Endothelial cell of umbilical vein (primary cell): ENCODE measurements around the gene PPARD. TPM values are rescaled to one million over a fixed set of nuclear protein-coding genes. Genes with fewer than 3 reads are reported as not detected.
A peak's percentile ranks its signal among the peaks of the same experiment; 100 is the strongest.

Source experiments
- BruUV-seq: library from RNA; stranded (reverse); fragments of 400-500 nt; replicated peaks from 2 replicates; lab custom pipeline; 2021; lab: Mats Ljungman, UMichigan
- CTCF ChIA-PET: fragments of 300-600, 350-600 bp; sonication (Branson Sonifier 250); formaldehyde crosslinking; loops from one replicate; lab custom pipeline; 2021; ENCODE audit warnings: antibody characterized with exemption, inconsistent platforms; lab: Charles Lee
- POLR2A ChIA-PET: fragments of 300-600, 350-600 bp; sonication (Branson Sonifier 250); formaldehyde crosslinking; loops from one replicate; lab custom pipeline; 2021; ENCODE audit warnings: antibody characterized with exemption, inconsistent platforms; lab: Charles Lee
- DNase-seq: peaks from one replicate; pipeline ENCODE4 v3.0.0-alpha.2; 2011; ENCODE audit warnings: low read depth, low spot score
- FAIRE-seq: peaks from 2 replicates; lab custom pipeline; 2011; peaks lifted over from hg19 to GRCh38; lab: Jason Lieb, UNC
- H2AFZ ChIP-seq: 2 replicates; pipeline ENCODE4 v1.6.0; 2012; ENCODE audit warnings: low read depth, low read length, control low read depth, inconsistent platforms
- H3K27ac ChIP-seq: 2 replicates; pipeline ENCODE4 v1.5.1; 2011; ENCODE audit warnings: low read depth, mild to moderate bottlenecking, control low read depth, low read length, moderate library complexity; ENCODE audit not compliant: insufficient read depth
- H3K27me3 ChIP-seq, 2 experiments: 2 replicates each; pipeline versions ENCODE4 v1.6.0 to v1.6.1; 2011; ENCODE audit warnings: low read length in 2 of 2, mixed read lengths in 1 of 2; ENCODE audit not compliant: control insufficient read depth in 2 of 2, insufficient read depth in 2 of 2
- H3K36me3 ChIP-seq, 2 experiments: 2 replicates in 1 of 2; 3 replicates in 1 of 2; pipeline ENCODE4 v1.5.1; 2011; ENCODE audit warnings: low read length in 2 of 2, mild to moderate bottlenecking in 1 of 2, moderate library complexity in 1 of 2; ENCODE audit not compliant: control insufficient read depth in 2 of 2, insufficient read depth in 2 of 2; ENCODE audit errors: extremely low read depth in 1 of 2
- H3K4me1 ChIP-seq: 3 replicates; pipeline ENCODE4 v1.5.1; 2011; ENCODE audit warnings: mild to moderate bottlenecking, low read length; ENCODE audit not compliant: control insufficient read depth, insufficient read depth; ENCODE audit errors: extremely low read depth
- H3K4me2 ChIP-seq: 2 replicates; pipeline ENCODE4 v1.6.1; 2011; ENCODE audit warnings: low read length, control low read depth, mixed read lengths; ENCODE audit not compliant: insufficient read depth
- H3K4me3 ChIP-seq, 3 experiments: fragments of 200-600 bp in 1 of 3; sonication (generic), shearing (Covaris generic) in 1 of 3; replicated peaks in 1 of 3; 2 replicates each; pipeline ENCODE4 v1.5.1; 2011 to 2016; ENCODE audit warnings: control low read depth in 3 of 3, low read length in 3 of 3, mild to moderate bottlenecking in 2 of 3, inconsistent platforms in 1 of 3, low read depth in 1 of 3, moderate library complexity in 1 of 3; ENCODE audit not compliant: insufficient read depth in 1 of 3
- H3K79me2 ChIP-seq: 2 replicates; pipeline ENCODE4 v1.6.0; 2012; ENCODE audit warnings: low read length, inconsistent platforms; ENCODE audit not compliant: control insufficient read depth, insufficient read depth
- H3K9ac ChIP-seq: replicated peaks from 2 replicates; pipeline ENCODE3; 2011; ENCODE audit warnings: low read length, control low read depth; ENCODE audit not compliant: insufficient read depth; ENCODE audit errors: extremely low read depth
- H3K9me1 ChIP-seq: replicated peaks from 3 replicates; pipeline ENCODE4 v1.6.0; 2011; ENCODE audit warnings: mild to moderate bottlenecking, low read length; ENCODE audit not compliant: control insufficient read depth, insufficient read depth; ENCODE audit errors: extremely low read depth
- H3K9me3 ChIP-seq: replicated peaks from 2 replicates; pipeline ENCODE4 v1.5.1; 2012; ENCODE audit warnings: low read length, inconsistent platforms; ENCODE audit not compliant: control insufficient read depth, insufficient read depth
- H4K20me1 ChIP-seq: replicated peaks from 2 replicates; pipeline ENCODE3; 2011; ENCODE audit warnings: mild to moderate bottlenecking, low read length; ENCODE audit not compliant: control insufficient read depth, insufficient read depth; ENCODE audit errors: extremely low read depth
- EZH2 ChIP-seq: IDR thresholded peaks from 2 replicates; pipeline ENCODE4 v1.6.1; 2012; ENCODE audit warnings: borderline replicate concordance, low read depth, mild to moderate bottlenecking, moderate library complexity, low read length, inconsistent platforms; ENCODE audit not compliant: severe bottlenecking
- GATA2 ChIP-seq: IDR thresholded peaks from 2 replicates; pipeline ENCODE4 v1.7.0; 2011; ENCODE audit warnings: low read depth, mild to moderate bottlenecking, moderate library complexity, mixed read lengths, low read length; ENCODE audit not compliant: insufficient read length, insufficient read depth
- JUN ChIP-seq: IDR thresholded peaks from 2 replicates; pipeline ENCODE4 v1.6.1; 2011; ENCODE audit warnings: borderline replicate concordance, low read depth; ENCODE audit not compliant: insufficient read length, insufficient read depth
- POLR2A ChIP-seq: IDR thresholded peaks from 2 replicates; pipeline ENCODE4 v1.6.1; 2012; ENCODE audit warnings: low read depth, mild to moderate bottlenecking, control low read depth, low read length
- POLR2AphosphoS5 ChIP-seq: IDR thresholded peaks from 2 replicates; pipeline ENCODE4 v1.6.1; 2012; ENCODE audit warnings: low read depth, mild to moderate bottlenecking, control low read depth, low read length, moderate library complexity; ENCODE audit not compliant: insufficient read depth
- dilution Hi-C: fragments of 300-500 bp; cut with MboI; formaldehyde crosslinking; loops from one replicate; pipeline ENCODE4 v1.15.0; 2019; ENCODE audit warnings: low sequenced_read_pairs; ENCODE audit not compliant: extremely low pct_ligation_motif_present
- intact Hi-C: fragments of 100-400 bp; cut with micrococcal nuclease; formaldehyde crosslinking; loops from one replicate; pipeline ENCODE4 v1.10.0; 2022
- polyA plus RNA-seq, 4 experiments: library from polyadenylated mRNA; depleted of rRNA in 3 of 4; stranded (reverse) in 3 of 4; unstranded in 1 of 4; fragments of >200 nt; gene quantifications; 2 replicates each; pipeline versions ENCODE4 v1.2.1 to v1.2.3, GENCODE V29; 2011 to 2012; ENCODE audit warnings: missing spikeins in 1 of 4
- total RNA-seq: library from RNA; stranded (reverse); gene quantifications from 2 replicates; pipeline ENCODE4 v1.2.3, GENCODE V29; 2021
- TF ChIP-seq, protein P1 (sequence below), 2 donors: IDR thresholded peaks; 1 replicate in 1 of 2; 2 replicates in 1 of 2; pipeline ENCODE4 v1.5.1; 2011; ENCODE audit warnings: low read length in 2 of 2, mild to moderate bottlenecking in 2 of 2, moderate library complexity in 2 of 2, control low read depth in 1 of 2, inconsistent platforms in 1 of 2, low read depth in 1 of 2; ENCODE audit not compliant: insufficient read depth in 1 of 2; ENCODE audit errors: extremely low read depth in 1 of 2

The PPARD gene
- total and polyA plus RNA-seq, 2 donors (not counting 3 experiments of a cell fraction or from before 2014, with no cell fraction given) = 23.4 to 29.2 TPM

DNA sequence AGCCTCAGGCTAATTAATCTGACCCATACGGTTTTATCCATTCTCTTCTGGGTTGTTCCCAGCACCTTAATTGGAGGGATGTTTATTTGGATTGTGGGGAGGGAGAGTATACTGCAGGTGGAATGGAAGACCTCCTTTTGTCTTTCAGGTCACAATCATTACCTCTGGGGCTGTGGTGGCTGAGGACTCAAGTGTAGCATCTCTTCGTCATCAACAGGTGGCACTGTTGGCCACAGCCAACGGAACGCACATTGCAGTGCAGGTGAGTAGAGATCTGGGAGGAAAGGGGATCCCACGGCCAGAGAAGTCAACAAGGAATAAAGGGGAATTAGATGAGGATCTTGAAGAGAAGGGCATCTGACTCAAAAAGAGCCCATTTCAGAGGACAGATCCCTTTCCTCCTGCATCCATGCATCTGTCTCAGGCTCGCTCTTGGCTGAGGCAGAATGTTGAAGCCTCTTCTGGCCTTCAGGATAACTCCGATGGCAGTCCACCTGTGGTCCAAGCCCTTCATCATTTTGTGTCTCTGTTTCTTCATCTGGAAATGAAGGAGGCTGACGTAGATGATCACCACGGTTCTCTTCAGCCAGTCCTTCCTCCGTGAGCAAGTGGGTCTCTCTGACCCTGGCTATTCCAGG lies 47.9 kb upstream of the PPARD start:
- Histone ChIP-seq H3K79me2 (no peaks in the 10 kb centered on the region), H3K4me1 (peaks cover 10% of the 10 kb centered on the region), H2AFZ (no peak overlapping the region), H3K9me3 (no peaks in the 10 kb centered on the region), H3K4me3 (no peak overlapping the region), H3K27ac (no peak overlapping the region), H3K9ac (no peak overlapping the region), H3K4me2 (no peak overlapping the region), H3K36me3 (peaks cover 6 to 38% of the 10 kb centered on the region in 2 experiments), H3K9me1 (no peaks in the 10 kb centered on the region), H4K20me1 (no peaks in the 10 kb centered on the region), H3K27me3 (no peaks in the 10 kb centered on the region)
- DNase-seq = peak; percentile 33
- intact Hi-C loops = loop anchor here (10.0 kb wide), 1 partner anchor 440 kb away; the partner anchor contains the start of gene ARMC12
- ChIA-PET POLR2A (no interaction called here), CTCF (interaction anchor here (0.8 to 2.4 kb wide), 14 partner anchors 8 to 157 kb away, joined by 3 to 22 read pairs (median 4); partner anchors contain the start of gene FANCE)
- no TSS peak for BruUV-seq
- TF ChIP-seq, protein P1, sequence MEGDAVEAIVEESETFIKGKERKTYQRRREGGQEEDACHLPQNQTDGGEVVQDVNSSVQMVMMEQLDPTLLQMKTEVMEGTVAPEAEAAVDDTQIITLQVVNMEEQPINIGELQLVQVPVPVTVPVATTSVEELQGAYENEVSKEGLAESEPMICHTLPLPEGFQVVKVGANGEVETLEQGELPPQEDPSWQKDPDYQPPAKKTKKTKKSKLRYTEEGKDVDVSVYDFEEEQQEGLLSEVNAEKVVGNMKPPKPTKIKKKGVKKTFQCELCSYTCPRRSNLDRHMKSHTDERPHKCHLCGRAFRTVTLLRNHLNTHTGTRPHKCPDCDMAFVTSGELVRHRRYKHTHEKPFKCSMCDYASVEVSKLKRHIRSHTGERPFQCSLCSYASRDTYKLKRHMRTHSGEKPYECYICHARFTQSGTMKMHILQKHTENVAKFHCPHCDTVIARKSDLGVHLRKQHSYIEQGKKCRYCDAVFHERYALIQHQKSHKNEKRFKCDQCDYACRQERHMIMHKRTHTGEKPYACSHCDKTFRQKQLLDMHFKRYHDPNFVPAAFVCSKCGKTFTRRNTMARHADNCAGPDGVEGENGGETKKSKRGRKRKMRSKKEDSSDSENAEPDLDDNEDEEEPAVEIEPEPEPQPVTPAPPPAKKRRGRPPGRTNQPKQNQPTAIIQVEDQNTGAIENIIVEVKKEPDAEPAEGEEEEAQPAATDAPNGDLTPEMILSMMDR (IDR thresholded peaks at IDR 0.05; ENCODE audit: extremely low read depth in 1 of 2, insufficient read depth in 1 of 2, low read depth in 1 of 2, low read length in 2 of 2) = peak; percentile 69 to 73
- no peak for TF ChIP-seq JUN
- dilution Hi-C loops = no loop called here
- FAIRE-seq = peak; percentile 73

DNA sequence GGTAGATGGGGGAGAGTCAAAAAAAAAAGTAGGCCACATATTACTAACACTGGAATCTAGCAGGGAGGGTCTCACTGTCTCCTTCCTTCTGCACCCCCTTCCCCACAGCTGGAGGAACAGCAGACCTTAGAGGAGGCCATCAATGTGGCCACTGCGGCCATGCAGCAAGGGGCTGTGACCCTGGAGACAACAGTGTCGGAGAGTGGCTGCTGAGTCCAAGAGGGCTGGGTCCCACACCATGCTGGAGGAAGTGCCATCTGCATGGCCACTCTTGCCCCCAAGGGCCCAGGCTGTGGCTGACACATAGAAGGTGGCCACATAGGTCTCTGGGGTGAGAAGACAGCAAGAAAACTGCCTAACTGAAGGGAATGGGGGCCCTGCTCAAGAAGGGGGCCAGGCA lies 47.3 kb upstream of the PPARD start:
- Histone ChIP-seq H3K9me3 (no peaks in the 10 kb centered on the region), H4K20me1 (no peaks in the 10 kb centered on the region), H3K27me3 (no peaks in the 10 kb centered on the region), H3K36me3 (peaks cover 6 to 38% of the 10 kb centered on the region in 2 experiments), H3K4me3 (no peak overlapping the region), H3K4me2 (no peak overlapping the region), H3K27ac (no peak overlapping the region), H3K9me1 (no peaks in the 10 kb centered on the region), H3K4me1 (peaks cover 10% of the 10 kb centered on the region), H3K79me2 (no peaks in the 10 kb centered on the region), H3K9ac (no peak overlapping the region), H2AFZ (no peak overlapping the region)
- CTCF ChIA-PET = interaction anchor here (2.4 to 3.8 kb wide), 5 partner anchors 24 to 172 kb away, joined by 11 to 67 read pairs (median 23); partner anchors contain the start of genes PPARD and RPL10A
- FAIRE-seq (no peak), DNase-seq (no peak)
- POLR2A ChIA-PET = no interaction called here
- TF ChIP-seq POLR2AphosphoS5 (no peak), GATA2 (no peak), POLR2A (no peak), JUN (no peak), EZH2 (no peak)
- TF ChIP-seq, protein P1 (IDR thresholded peaks at IDR 0.05; ENCODE audit: extremely low read depth in 1 of 2, insufficient read depth in 1 of 2, low read depth in 1 of 2, low read length in 2 of 2) = no peak
- dilution Hi-C loops (no loop called here), intact Hi-C loops (loop anchor here (10.0 kb wide), 1 partner anchor 440 kb away; the partner anchor contains the start of gene ARMC12)
- BruUV-seq = no TSS peak
